ENCODE measurements around the gene KRT35.

DNA sequence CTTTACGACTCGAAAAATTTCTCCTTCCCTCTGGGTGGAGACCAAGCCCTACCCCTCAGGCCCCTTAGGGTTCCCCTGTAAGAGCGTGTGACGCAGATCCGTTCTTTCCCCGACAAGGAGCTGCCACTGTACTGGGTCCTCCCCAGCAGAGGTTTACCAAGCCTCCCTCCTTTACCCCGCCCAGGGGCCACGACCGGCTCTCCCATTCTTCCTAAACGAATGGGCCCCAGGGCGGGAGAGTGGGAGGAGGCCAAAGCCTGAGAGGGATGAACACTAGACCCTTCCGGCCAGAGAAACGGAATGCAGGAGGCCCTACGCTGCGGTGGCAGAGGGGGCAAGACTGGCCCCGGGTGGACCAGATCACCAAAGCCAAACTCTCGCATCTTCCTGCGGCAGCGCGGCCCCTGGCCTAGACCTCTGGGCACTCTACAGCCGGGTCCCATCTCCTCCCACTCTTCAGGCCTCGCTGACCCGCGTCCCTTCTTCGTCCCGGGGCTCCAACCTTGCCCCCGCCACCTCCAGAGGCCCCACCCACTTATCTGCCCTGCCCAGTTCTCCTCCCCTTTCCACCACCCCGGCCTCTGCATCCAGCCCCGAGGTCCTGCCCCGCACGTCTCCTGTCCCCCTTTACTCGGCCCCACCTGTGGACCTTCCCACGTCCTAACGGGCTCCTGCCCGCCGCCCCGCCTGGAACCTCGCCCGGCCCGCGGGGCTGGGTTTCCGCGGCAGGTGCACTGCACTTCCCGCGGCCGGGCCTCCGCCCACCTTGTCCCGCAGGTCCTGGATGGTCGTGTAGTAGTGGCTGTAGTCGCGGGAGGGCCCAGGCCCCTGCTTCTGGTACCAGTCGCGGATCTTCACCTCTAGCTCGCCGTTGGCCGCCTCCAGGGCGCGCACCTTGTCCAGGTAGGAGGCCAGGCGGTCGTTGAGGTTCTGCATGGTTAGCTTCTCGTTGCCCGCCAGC lies 46.4 kb upstream of the KRT35 start:
- TF ChIP-seq, protein P1, sequence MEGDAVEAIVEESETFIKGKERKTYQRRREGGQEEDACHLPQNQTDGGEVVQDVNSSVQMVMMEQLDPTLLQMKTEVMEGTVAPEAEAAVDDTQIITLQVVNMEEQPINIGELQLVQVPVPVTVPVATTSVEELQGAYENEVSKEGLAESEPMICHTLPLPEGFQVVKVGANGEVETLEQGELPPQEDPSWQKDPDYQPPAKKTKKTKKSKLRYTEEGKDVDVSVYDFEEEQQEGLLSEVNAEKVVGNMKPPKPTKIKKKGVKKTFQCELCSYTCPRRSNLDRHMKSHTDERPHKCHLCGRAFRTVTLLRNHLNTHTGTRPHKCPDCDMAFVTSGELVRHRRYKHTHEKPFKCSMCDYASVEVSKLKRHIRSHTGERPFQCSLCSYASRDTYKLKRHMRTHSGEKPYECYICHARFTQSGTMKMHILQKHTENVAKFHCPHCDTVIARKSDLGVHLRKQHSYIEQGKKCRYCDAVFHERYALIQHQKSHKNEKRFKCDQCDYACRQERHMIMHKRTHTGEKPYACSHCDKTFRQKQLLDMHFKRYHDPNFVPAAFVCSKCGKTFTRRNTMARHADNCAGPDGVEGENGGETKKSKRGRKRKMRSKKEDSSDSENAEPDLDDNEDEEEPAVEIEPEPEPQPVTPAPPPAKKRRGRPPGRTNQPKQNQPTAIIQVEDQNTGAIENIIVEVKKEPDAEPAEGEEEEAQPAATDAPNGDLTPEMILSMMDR (IDR thresholded peaks at IDR 0.05), result no peak
- TF ChIP-seq POLR2AphosphoS5 (IDR thresholded peaks at IDR 0.05) (no peak), POLR2A (IDR thresholded peaks at IDR 0.05; ENCODE audit: low read depth) (no peak), EP300 (IDR thresholded peaks at IDR 0.05) (no peak)

All from esophagus muscularis mucosa (tissue), 4 donors.